PC-3 (cell line): ENCODE measurements around the gene PLAAT3.

ENCODE experiments used
- CTCF ChIP-seq: fragments of 300-600 bp; sonication (generic); conservative IDR thresholded peaks from 2 replicates; pipeline ENCODE4 v1.5.1; 2017; ENCODE audit warnings: antibody characterized with exemption, low read depth, mild to moderate bottlenecking, low read length
- EZH2phosphoT487 ChIP-seq: fragments of 300-600 bp; sonication (generic); IDR thresholded peaks from 2 replicates; pipeline ENCODE4 v1.6.1; 2018; ENCODE audit warnings: mild to moderate bottlenecking, antibody characterized with exemption, low read length, borderline replicate concordance

GRCh38 chr11:63592975-63593395 is 21.2 kb downstream of the PLAAT3 start:
- TF ChIP-seq CTCF = peak; percentile 87
- TF ChIP-seq EZH2phosphoT487 = no peak
